H1 (cell line): ENCODE data around the gene AKT1. TPM values are rescaled to one million over a fixed set of nuclear protein-coding genes. Genes with fewer than 3 reads are reported as not detected.

Experiments
- CBX5 ChIP-seq: fragments of 300-800, 300-1000 bp; sonication (generic); IDR thresholded peaks from 2 replicates; pipeline ENCODE4 v1.7.1; 2016; ENCODE audit warnings: antibody characterized with exemption, low read length, low read depth
- KDM5A ChIP-seq: fragments of 200-600 bp; IDR thresholded peaks from 2 replicates; pipeline ENCODE4 v1.7.1; 2012; ENCODE audit warnings: mild to moderate bottlenecking, low read length, inconsistent platforms, mixed read lengths
- NRF1 ChIP-seq: IDR thresholded peaks from 2 replicates; pipeline ENCODE4 v1.6.1; 2011; ENCODE audit warnings: mild to moderate bottlenecking, low read depth, low read length, improper control_type of control experiment
- RBBP5 ChIP-seq: IDR thresholded peaks from 2 replicates; pipeline ENCODE4 v1.7.1; 2012; ENCODE audit warnings: low read depth, mild to moderate bottlenecking, inconsistent platforms, low read length, moderate library complexity, borderline replicate concordance
- polyA plus RNA-seq, 7 experiments: library from polyadenylated mRNA; depleted of rRNA in 3 of 7; stranded (reverse) in 5 of 7; unstranded in 2 of 7; fragments of >200 nt in 5 of 7; fragments of 200-250 nt in 2 of 7; gene quantifications; 1 replicate in 5 of 7; 2 replicates in 1 of 7; 4 replicates in 1 of 7; pipeline versions ENCODE4 v1.2.1 to v1.2.3, GENCODE V29; 2011 to 2013; ENCODE audit warnings: missing spikeins in 2 of 7, mixed read lengths in 2 of 7
- total RNA-seq: library from RNA; stranded (reverse); fragmentation: NEBNext Ultra II Directional; extraction: Animal tissue kit (Norgen Biotek cat#: 25700); gene quantifications from 2 replicates; pipeline ENCODE4 v1.2.1, GENCODE V29; 2021
- TF ChIP-seq, protein P1 (sequence below): fragments of 300-600 bp; sonication (generic); IDR thresholded peaks from 2 replicates; pipeline ENCODE4 v1.7.1; 2012; ENCODE audit warnings: low read length, moderate library complexity, mild to moderate bottlenecking, inconsistent platforms; ENCODE audit not compliant: insufficient replicate concordance

AKT1 gene
- total and polyA plus RNA-seq, 2 of the 8 experiments (the other 6 are each of a cell fraction or from before 2014, with no cell fraction given), result 68.1 to 71.5 TPM

DNA sequence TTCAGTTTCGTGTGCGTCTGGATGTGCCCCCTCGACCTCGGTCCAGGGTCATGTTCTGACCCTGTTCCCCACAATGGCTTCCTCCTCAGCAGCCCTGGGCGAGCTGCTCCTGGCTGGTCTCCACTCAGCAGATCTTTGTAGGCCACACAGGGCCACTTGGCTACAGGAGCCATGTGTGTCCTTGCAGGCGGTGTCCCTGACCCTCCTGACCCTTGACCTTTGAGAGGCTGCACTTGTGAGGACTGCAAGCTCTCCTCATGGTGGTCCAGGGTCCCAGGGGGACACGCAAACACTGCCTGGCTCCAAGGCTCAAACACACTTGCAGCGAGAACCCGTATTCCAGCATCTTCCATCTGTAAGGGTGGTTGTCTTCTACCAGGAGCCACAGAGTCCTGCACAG is 50.1 kb downstream of the AKT1 start (continued):
- TF ChIP-seq, protein P1, sequence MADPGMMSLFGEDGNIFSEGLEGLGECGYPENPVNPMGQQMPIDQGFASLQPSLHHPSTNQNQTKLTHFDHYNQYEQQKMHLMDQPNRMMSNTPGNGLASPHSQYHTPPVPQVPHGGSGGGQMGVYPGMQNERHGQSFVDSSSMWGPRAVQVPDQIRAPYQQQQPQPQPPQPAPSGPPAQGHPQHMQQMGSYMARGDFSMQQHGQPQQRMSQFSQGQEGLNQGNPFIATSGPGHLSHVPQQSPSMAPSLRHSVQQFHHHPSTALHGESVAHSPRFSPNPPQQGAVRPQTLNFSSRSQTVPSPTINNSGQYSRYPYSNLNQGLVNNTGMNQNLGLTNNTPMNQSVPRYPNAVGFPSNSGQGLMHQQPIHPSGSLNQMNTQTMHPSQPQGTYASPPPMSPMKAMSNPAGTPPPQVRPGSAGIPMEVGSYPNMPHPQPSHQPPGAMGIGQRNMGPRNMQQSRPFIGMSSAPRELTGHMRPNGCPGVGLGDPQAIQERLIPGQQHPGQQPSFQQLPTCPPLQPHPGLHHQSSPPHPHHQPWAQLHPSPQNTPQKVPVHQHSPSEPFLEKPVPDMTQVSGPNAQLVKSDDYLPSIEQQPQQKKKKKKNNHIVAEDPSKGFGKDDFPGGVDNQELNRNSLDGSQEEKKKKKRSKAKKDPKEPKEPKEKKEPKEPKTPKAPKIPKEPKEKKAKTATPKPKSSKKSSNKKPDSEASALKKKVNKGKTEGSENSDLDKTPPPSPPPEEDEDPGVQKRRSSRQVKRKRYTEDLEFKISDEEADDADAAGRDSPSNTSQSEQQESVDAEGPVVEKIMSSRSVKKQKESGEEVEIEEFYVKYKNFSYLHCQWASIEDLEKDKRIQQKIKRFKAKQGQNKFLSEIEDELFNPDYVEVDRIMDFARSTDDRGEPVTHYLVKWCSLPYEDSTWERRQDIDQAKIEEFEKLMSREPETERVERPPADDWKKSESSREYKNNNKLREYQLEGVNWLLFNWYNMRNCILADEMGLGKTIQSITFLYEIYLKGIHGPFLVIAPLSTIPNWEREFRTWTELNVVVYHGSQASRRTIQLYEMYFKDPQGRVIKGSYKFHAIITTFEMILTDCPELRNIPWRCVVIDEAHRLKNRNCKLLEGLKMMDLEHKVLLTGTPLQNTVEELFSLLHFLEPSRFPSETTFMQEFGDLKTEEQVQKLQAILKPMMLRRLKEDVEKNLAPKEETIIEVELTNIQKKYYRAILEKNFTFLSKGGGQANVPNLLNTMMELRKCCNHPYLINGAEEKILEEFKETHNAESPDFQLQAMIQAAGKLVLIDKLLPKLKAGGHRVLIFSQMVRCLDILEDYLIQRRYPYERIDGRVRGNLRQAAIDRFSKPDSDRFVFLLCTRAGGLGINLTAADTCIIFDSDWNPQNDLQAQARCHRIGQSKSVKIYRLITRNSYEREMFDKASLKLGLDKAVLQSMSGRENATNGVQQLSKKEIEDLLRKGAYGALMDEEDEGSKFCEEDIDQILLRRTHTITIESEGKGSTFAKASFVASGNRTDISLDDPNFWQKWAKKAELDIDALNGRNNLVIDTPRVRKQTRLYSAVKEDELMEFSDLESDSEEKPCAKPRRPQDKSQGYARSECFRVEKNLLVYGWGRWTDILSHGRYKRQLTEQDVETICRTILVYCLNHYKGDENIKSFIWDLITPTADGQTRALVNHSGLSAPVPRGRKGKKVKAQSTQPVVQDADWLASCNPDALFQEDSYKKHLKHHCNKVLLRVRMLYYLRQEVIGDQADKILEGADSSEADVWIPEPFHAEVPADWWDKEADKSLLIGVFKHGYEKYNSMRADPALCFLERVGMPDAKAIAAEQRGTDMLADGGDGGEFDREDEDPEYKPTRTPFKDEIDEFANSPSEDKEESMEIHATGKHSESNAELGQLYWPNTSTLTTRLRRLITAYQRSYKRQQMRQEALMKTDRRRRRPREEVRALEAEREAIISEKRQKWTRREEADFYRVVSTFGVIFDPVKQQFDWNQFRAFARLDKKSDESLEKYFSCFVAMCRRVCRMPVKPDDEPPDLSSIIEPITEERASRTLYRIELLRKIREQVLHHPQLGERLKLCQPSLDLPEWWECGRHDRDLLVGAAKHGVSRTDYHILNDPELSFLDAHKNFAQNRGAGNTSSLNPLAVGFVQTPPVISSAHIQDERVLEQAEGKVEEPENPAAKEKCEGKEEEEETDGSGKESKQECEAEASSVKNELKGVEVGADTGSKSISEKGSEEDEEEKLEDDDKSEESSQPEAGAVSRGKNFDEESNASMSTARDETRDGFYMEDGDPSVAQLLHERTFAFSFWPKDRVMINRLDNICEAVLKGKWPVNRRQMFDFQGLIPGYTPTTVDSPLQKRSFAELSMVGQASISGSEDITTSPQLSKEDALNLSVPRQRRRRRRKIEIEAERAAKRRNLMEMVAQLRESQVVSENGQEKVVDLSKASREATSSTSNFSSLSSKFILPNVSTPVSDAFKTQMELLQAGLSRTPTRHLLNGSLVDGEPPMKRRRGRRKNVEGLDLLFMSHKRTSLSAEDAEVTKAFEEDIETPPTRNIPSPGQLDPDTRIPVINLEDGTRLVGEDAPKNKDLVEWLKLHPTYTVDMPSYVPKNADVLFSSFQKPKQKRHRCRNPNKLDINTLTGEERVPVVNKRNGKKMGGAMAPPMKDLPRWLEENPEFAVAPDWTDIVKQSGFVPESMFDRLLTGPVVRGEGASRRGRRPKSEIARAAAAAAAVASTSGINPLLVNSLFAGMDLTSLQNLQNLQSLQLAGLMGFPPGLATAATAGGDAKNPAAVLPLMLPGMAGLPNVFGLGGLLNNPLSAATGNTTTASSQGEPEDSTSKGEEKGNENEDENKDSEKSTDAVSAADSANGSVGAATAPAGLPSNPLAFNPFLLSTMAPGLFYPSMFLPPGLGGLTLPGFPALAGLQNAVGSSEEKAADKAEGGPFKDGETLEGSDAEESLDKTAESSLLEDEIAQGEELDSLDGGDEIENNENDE, result no peak
- TF ChIP-seq RBBP5, result no peak
- TF ChIP-seq KDM5A, result no peak
- no peak for TF ChIP-seq NRF1
- no peak for TF ChIP-seq CBX5
